CD4-positive, alpha-beta T cell treated with Interleukin-12 subunit alpha and Interleukin-12 subunit beta, for 1 hour (primary cell): Measurements from ENCODE around the gene YAP1.

Source experiments
- DNase-seq: peaks from one replicate; pipeline ENCODE4 v3.0.0-alpha.2; 2020

The YAP1 gene

DNA sequence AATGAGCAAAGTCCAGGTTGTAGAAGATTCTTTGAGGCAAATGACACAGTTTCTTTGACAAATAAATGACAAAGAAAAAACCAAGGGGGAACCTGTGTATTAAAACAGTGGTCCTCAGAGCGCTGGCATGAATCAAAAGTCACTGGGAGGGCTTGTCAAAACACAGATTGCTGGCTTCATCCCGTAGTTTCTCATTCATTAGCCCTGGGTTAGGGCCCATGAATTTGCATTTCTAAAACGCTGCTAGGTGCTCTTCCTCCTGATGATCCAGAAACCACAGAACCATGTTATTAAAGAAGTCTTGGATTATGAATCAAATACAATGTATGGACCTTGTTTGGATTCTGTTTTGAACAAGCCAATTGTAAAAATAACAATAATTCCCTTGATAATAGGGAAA lies 92.7 kb downstream of the YAP1 start:
- no peak for DNase-seq

GRCh38 chr11:102204174-102204573 lies 93.9 kb downstream of the YAP1 start:
- DNase-seq = no peak

GRCh38 chr11:102205805-102206204 lies 95.6 kb downstream of the YAP1 start:
- DNase-seq = no peak

DNA sequence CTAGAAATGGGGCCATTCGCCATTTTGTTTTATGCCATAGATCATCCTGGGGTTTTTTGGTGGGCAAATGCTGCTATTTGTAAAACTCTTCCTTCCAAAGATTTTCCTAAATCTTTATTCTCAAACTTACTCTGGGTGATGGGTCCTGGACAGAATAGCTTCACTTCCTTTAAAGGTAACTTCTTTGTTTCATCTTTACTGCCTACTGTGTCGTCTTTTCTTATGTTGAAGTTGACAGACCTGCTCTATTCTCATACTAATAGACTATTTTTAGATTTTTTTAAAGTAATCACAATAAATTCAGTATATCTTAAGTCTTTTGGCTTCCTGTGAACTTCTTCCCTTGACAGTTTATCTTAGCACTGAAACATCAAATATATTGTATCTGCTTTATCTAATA lies 98.6 kb downstream of the YAP1 start:
- no peak for DNase-seq

DNA sequence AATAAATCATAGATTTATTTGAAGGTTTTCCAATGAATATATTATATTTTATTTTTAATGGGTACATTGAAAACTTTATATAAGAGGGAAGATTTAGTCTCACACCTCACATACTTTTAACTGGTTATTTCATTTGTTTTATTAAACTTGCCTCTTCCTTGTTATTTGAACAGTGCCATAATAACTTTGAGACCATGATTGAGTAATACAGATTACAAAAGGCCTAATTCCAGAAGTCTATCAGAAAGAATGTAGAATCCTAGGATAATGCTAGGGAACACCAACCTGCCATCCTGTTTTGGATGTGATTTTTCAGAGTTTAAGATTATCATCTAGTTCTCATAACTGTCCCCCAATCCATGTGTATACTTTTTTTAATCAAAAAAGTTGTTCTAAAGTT lies 104.4 kb downstream of the YAP1 start:
- no peak for DNase-seq

- no peak for DNase-seq
Observed at GRCh38 chr11:102216433-102217075, 106.3 kb downstream of the YAP1 start.

DNA sequence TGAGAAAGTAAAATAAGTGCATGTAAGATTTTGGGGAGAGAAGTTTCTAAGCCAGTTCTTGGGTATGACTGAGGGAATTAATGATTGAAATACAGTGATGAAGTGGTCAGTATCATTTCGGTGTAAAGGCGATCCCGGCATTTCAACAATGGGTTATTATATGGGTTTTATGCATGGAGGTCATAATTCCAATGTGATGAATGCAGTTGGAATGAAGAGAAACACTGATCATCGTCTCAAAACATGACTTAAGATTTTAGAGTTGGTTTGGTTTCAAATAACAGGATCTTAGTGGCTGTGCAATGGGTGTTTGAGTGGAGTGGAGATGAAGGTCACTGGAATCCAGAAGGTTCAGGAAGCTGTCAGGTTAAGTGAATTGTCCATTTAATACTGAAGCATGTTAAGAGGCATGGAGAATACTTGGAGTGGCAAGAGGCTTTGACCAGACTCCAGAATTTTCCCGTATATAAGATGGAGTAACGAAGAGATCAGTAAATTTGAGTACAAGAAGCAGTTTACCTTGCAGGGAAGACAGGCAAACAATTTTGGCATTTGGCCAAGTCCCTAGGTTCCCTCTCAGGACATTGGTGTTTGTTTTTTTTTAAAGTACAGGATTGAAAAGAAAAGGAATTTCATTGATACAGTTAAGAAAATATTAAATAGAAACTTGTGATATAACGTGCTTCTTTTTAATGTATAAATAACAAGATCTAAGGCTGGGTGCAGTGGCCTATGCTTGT lies 110.7 kb downstream of the YAP1 start:
- DNase-seq = no peak

DNA sequence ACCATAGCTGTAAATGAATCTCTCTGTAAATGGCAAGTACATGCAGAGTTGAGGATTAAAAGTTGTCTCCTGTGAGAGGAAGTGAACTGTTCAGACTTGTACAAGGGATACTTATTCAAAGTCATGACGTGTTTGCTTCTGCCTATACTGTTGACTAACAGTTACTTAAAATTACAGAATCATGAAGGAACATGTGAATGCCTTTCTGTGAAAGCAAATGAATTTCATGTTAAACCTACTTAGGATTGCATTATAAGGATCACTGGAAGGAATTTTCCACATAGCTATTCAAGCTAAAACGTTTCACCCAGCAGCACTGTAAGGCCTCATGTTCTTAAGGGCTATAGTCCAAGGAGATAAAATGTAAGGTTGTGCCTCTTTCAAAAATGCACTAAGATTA lies 113.6 kb downstream of the YAP1 start:
- no peak for DNase-seq

- no peak for DNase-seq
Observed at GRCh38 chr11:102225689-102226568, 115.7 kb downstream of the YAP1 start.

- DNase-seq = no peak
Observed at GRCh38 chr11:102226702-102227490, 116.6 kb downstream of the YAP1 start.

DNA sequence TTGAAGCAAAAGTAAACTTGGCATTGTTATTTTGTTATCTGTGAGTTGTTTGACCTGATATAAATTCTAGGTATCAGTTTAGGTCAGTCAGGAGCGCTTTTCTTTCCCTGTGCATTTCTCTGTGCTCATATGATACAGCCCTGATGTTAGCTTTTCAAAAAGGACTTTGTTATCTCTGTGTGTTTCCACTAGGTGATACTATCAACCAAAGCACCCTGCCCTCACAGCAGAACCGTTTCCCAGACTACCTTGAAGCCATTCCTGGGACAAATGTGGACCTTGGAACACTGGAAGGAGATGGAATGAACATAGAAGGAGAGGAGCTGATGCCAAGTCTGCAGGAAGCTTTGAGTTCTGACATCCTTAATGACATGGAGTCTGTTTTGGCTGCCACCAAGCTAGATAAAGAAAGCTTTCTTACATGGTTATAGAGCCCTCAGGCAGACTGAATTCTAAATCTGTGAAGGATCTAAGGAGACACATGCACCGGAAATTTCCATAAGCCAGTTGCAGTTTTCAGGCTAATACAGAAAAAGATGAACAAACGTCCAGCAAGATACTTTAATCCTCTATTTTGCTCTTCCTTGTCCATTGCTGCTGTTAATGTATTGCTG lies 119.4 kb downstream of the YAP1 start:
- DNase-seq = no peak

DNA sequence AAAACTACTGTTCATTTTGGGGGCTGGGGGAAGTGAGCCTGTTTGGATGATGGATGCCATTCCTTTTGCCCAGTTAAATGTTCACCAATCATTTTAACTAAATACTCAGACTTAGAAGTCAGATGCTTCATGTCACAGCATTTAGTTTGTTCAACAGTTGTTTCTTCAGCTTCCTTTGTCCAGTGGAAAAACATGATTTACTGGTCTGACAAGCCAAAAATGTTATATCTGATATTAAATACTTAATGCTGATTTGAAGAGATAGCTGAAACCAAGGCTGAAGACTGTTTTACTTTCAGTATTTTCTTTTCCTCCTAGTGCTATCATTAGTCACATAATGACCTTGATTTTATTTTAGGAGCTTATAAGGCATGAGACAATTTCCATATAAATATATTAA lies 119.9 kb downstream of the YAP1 start:
- no peak for DNase-seq

DNA sequence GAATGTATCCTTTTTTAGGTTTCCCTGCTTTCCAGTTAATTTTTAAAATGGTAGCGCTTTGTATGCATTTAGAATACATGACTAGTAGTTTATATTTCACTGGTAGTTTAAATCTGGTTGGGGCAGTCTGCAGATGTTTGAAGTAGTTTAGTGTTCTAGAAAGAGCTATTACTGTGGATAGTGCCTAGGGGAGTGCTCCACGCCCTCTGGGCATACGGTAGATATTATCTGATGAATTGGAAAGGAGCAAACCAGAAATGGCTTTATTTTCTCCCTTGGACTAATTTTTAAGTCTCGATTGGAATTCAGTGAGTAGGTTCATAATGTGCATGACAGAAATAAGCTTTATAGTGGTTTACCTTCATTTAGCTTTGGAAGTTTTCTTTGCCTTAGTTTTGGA lies 120.7 kb downstream of the YAP1 start:
- no peak for DNase-seq

DNA sequence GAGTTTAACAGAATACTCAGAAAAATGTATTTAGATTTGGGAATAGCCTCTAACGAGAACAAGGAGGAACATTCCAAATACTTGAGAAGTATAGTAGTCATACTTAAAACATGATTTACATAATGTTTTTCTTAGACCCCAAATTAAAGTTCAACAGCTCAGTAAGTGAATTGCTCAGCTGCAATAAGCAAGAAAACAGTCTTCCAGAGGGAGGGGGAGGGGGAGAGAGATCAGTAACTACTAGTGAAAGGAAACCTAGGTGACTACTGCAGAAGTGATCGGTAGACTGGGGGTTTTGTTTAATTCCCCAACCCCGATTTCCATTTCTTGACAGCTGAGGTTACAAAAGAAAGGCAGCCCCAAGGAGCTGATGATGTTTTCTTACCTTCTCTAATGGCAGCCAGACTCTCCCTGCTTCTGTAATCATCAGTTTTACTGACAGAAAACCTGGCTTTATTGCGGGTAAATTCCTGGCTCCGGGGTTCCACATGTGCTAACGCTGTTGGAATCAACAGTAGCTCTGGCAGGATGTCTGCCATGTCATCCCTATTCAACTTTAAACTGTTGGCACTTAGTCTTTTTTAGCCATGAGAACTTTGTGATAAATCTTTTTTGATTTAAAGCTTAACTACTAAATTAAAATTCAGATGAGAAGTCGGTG lies 124.7 kb downstream of the YAP1 start:
- no peak for DNase-seq

DNA sequence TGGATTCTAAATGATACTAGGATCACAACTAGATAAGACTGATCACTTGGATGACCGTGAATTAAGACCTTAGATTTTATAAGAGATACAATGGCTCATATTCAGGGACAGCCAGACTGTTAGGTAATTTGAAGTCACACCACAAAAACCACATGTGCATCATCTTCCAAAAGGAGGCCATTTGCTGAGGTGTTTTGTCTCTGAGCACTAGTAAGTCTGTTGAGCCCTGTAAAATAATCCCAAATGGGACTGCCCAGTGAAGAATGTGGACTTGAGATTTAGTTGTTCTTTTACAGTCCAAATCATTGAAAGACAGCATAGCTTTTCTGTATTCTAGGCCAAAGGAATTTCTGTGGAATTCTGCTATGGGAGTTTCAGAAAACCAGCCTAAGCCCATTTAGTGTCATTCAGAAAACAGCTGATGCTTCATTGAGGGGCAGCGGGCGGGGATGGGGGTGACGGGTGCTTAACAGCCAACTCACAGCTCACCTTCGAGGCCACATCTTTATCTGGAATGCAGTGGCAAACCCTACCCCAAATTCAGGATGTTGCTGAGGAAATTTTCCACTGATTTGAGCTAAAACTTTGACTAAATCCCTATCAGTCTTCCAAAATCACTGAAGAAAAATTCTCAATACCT lies 127.0 kb downstream of the YAP1 start:
- no peak for DNase-seq

- no peak for DNase-seq
Observed at GRCh38 chr11:102238391-102238821, 128.2 kb downstream of the YAP1 start.

DNA sequence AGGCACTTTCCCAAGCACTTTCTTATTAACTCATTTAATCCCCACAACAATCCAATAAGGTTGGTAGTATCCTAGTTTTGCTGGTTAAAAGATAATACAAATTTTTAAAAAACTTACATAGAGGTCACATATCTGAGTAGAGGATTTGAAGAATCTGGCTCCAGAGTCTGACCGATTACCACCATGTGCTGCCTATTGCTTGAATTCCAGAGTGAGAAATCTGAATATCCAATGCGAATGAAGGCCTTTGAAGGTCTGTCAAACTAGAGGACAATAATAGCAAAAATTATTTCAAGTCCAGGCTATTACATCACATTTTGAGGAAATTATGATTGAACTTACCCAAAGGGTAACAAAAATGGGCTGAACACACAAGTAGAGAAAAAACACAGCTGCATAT lies 129.2 kb downstream of the YAP1 start:
- DNase-seq = no peak

DNA sequence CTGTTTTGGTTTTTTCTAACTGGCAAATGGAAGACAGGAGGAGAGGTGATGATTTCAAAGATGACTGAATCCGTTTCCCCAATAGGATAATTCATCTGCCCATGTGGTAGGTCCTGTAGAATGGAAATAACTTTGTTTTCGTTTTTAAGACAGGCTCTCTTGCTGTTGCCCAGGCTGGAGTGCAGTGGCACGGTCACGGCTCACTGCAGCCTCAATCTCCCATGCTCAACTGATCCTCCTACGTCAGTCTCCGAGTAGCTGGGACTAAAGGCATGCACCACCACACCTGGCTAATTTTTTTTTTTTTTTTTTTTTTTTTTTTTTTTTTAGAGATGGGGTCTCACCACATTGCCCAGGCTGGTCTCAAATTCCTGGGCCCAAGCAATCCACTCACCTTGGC lies 129.7 kb downstream of the YAP1 start:
- no peak for DNase-seq

DNA sequence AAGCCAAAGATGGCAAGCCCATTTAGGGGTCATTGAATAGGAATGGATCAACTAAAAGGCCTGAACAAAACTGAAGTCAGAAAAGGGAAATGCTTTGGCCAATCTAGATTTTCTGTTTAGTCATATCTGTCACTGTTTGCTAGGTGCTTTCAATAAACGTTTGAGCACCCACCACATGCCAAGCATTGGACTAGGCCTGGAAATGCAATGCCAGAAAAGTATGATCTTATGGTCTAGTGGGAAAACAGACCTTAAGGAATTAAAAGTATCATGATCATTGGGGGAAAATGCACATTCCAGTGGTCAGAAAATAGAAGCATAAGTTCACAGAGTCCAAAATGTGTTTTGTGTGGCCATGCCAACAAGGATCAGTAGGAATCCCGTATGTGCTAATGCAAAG lies 130.3 kb downstream of the YAP1 start:
- DNase-seq = no peak

DNA sequence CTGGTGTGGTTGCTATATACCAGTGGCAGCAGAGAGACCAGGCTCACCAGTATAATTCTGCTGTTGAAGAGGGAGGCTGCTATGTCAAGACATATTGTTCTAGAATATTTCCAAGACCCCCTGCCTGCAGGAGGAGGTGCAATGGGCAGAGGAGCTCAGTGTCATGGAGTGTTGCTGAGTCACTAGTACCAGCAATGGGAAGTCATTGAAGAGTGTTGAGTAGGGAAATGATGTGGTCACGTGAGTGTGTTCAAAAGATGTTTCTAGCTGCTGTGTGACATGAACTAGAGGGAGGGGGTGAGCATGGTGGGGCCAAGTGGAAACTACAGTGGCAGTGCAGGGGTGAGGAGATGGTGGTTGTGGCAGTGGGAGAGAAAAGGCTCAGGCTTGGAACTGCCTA lies 130.8 kb downstream of the YAP1 start:
- DNase-seq = no peak

- no peak for DNase-seq
Observed at GRCh38 chr11:102243399-102243884, 133.2 kb downstream of the YAP1 start.
